Endothelial cell of umbilical vein (primary cell): ENCODE measurements around the gene BBX. TPM values are rescaled to one million over a fixed set of nuclear protein-coding genes. Genes with fewer than 3 reads are reported as not detected.
A peak's percentile ranks its signal among the peaks of the same experiment; 100 is the strongest.
"Not testable (repeated sequence)": the region's sequence is repeated elsewhere in the genome, so short reads cannot be mapped to it uniquely, and the experiment has no call there.

Experiments used
- BruUV-seq: library from RNA; stranded (reverse); fragments of 400-500 nt; replicated peaks from 2 replicates; lab custom pipeline; 2021; lab: Mats Ljungman, UMichigan
- CTCF ChIA-PET: fragments of 300-600, 350-600 bp; sonication (Branson Sonifier 250); formaldehyde crosslinking; loops from one replicate; lab custom pipeline; 2021; ENCODE audit warnings: antibody characterized with exemption, inconsistent platforms; lab: Charles Lee
- POLR2A ChIA-PET: fragments of 300-600, 350-600 bp; sonication (Branson Sonifier 250); formaldehyde crosslinking; loops from one replicate; lab custom pipeline; 2021; ENCODE audit warnings: antibody characterized with exemption, inconsistent platforms; lab: Charles Lee
- DNase-seq: peaks from one replicate; pipeline ENCODE4 v3.0.0-alpha.2; 2011; ENCODE audit warnings: low read depth, low spot score
- FAIRE-seq: peaks from 2 replicates; lab custom pipeline; 2011; peaks lifted over from hg19 to GRCh38; lab: Jason Lieb, UNC
- H2AFZ ChIP-seq: 2 replicates; pipeline ENCODE4 v1.6.0; 2012; ENCODE audit warnings: low read depth, low read length, control low read depth, inconsistent platforms
- H3K27ac ChIP-seq: 2 replicates; pipeline ENCODE4 v1.5.1; 2011; ENCODE audit warnings: low read depth, mild to moderate bottlenecking, control low read depth, low read length, moderate library complexity; ENCODE audit not compliant: insufficient read depth
- H3K27me3 ChIP-seq, 2 experiments: 2 replicates each; pipeline versions ENCODE4 v1.6.0 to v1.6.1; 2011; ENCODE audit warnings: low read length in 2 of 2, mixed read lengths in 1 of 2; ENCODE audit not compliant: control insufficient read depth in 2 of 2, insufficient read depth in 2 of 2
- H3K36me3 ChIP-seq, 2 experiments: 2 replicates in 1 of 2; 3 replicates in 1 of 2; pipeline ENCODE4 v1.5.1; 2011; ENCODE audit warnings: low read length in 2 of 2, mild to moderate bottlenecking in 1 of 2, moderate library complexity in 1 of 2; ENCODE audit not compliant: control insufficient read depth in 2 of 2, insufficient read depth in 2 of 2; ENCODE audit errors: extremely low read depth in 1 of 2
- H3K4me1 ChIP-seq: 3 replicates; pipeline ENCODE4 v1.5.1; 2011; ENCODE audit warnings: mild to moderate bottlenecking, low read length; ENCODE audit not compliant: control insufficient read depth, insufficient read depth; ENCODE audit errors: extremely low read depth
- H3K4me2 ChIP-seq: 2 replicates; pipeline ENCODE4 v1.6.1; 2011; ENCODE audit warnings: low read length, control low read depth, mixed read lengths; ENCODE audit not compliant: insufficient read depth
- H3K4me3 ChIP-seq, 3 experiments: fragments of 200-600 bp in 1 of 3; sonication (generic), shearing (Covaris generic) in 1 of 3; replicated peaks in 1 of 3; 2 replicates each; pipeline ENCODE4 v1.5.1; 2011 to 2016; ENCODE audit warnings: control low read depth in 3 of 3, low read length in 3 of 3, mild to moderate bottlenecking in 2 of 3, inconsistent platforms in 1 of 3, low read depth in 1 of 3, moderate library complexity in 1 of 3; ENCODE audit not compliant: insufficient read depth in 1 of 3
- H3K79me2 ChIP-seq: 2 replicates; pipeline ENCODE4 v1.6.0; 2012; ENCODE audit warnings: low read length, inconsistent platforms; ENCODE audit not compliant: control insufficient read depth, insufficient read depth
- H3K9ac ChIP-seq: replicated peaks from 2 replicates; pipeline ENCODE3; 2011; ENCODE audit warnings: low read length, control low read depth; ENCODE audit not compliant: insufficient read depth; ENCODE audit errors: extremely low read depth
- H3K9me1 ChIP-seq: replicated peaks from 3 replicates; pipeline ENCODE4 v1.6.0; 2011; ENCODE audit warnings: mild to moderate bottlenecking, low read length; ENCODE audit not compliant: control insufficient read depth, insufficient read depth; ENCODE audit errors: extremely low read depth
- H3K9me3 ChIP-seq: replicated peaks from 2 replicates; pipeline ENCODE4 v1.5.1; 2012; ENCODE audit warnings: low read length, inconsistent platforms; ENCODE audit not compliant: control insufficient read depth, insufficient read depth
- H4K20me1 ChIP-seq: replicated peaks from 2 replicates; pipeline ENCODE3; 2011; ENCODE audit warnings: mild to moderate bottlenecking, low read length; ENCODE audit not compliant: control insufficient read depth, insufficient read depth; ENCODE audit errors: extremely low read depth
- EZH2 ChIP-seq: IDR thresholded peaks from 2 replicates; pipeline ENCODE4 v1.6.1; 2012; ENCODE audit warnings: borderline replicate concordance, low read depth, mild to moderate bottlenecking, moderate library complexity, low read length, inconsistent platforms; ENCODE audit not compliant: severe bottlenecking
- FOS ChIP-seq: IDR thresholded peaks from 2 replicates; pipeline ENCODE4 v1.6.1; 2011; ENCODE audit warnings: mild to moderate bottlenecking, low read length, moderate library complexity, borderline replicate concordance; ENCODE audit not compliant: insufficient read depth
- MYC ChIP-seq: IDR thresholded peaks from one replicate; pipeline ENCODE4 v1.6.1; 2011; ENCODE audit warnings: mild to moderate bottlenecking, low read depth, low read length
- dilution Hi-C: fragments of 300-500 bp; cut with MboI; formaldehyde crosslinking; loops from one replicate; pipeline ENCODE4 v1.15.0; 2019; ENCODE audit warnings: low sequenced_read_pairs; ENCODE audit not compliant: extremely low pct_ligation_motif_present
- intact Hi-C: fragments of 100-400 bp; cut with micrococcal nuclease; formaldehyde crosslinking; loops from one replicate; pipeline ENCODE4 v1.10.0; 2022
- polyA plus RNA-seq, 4 experiments: library from polyadenylated mRNA; depleted of rRNA in 3 of 4; stranded (reverse) in 3 of 4; unstranded in 1 of 4; fragments of >200 nt; gene quantifications; 2 replicates each; pipeline versions ENCODE4 v1.2.1 to v1.2.3, GENCODE V29; 2011 to 2012; ENCODE audit warnings: missing spikeins in 1 of 4
- total RNA-seq: library from RNA; stranded (reverse); gene quantifications from 2 replicates; pipeline ENCODE4 v1.2.3, GENCODE V29; 2021

Gene BBX
- total and polyA plus RNA-seq, 2 donors (not counting 3 experiments of a cell fraction or from before 2014, with no cell fraction given): 21.4 to 43.4 TPM

DNA sequence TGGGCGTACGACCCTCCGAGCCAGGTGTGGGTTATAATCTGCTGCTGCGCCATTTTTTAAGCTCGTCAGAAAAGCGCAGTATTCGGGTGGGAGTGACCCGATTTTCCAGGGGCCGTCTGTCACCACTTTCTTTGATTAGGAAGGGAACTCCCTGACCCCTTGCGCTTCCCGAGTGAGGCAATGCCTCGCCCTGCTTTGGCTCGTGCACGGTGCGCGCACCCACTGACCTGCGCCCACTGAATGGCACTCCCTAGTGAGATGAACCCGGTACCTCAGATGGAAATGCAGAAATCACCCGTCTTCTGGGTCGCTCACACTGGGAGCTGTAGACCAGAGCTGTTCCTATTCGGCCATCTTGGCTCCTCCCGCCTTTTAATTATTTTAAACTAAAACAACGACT lies 175.1 kb downstream of the BBX start:
- intact Hi-C loops, POLR2A ChIA-PET, H3K4me1 ChIP-seq, dilution Hi-C loops, DNase-seq, H3K9me1 ChIP-seq, H3K27ac ChIP-seq, H4K20me1 ChIP-seq, H3K79me2 ChIP-seq, H3K36me3 ChIP-seq, H3K27me3 ChIP-seq, FAIRE-seq, H3K9me3 ChIP-seq, BruUV-seq, H3K4me2 ChIP-seq: not testable (repeated sequence)
- Histone ChIP-seq H3K4me3 (peak overlapping the region; percentile 25 to 36 (median 32)), H3K9ac (peak overlapping the region; percentile 16), H2AFZ (peak overlapping the region; percentile 59)
- CTCF ChIA-PET: interaction anchor here (1.1 to 1.4 kb wide), 2 partner anchors 27 to 43 kb away, joined by 3 to 4 read pairs; no protein-coding TSS in a partner anchor

GRCh38 chr3:107699682-107700081 lies 176.9 kb downstream of the BBX start:
- TF ChIP-seq MYC (no peak), EZH2 (no peak), FOS (no peak)
- no peak for DNase-seq
- Histone ChIP-seq H3K79me2 (no peaks in the 10 kb centered on the region), H4K20me1 (no peaks in the 10 kb centered on the region), H3K27me3 (no peaks in the 10 kb centered on the region), H3K36me3 (no peaks in the 10 kb centered on the region), H3K9ac (no peak overlapping the region), H2AFZ (no peak overlapping the region), H3K4me2 (no peak overlapping the region), H3K9me1 (no peaks in the 10 kb centered on the region), H3K4me3 (no peak overlapping the region), H3K9me3 (no peaks in the 10 kb centered on the region), H3K27ac (no peak overlapping the region), H3K4me1 (no peaks in the 10 kb centered on the region)
- dilution Hi-C loops (no loop called here), intact Hi-C loops (no loop called here)
- no peak for FAIRE-seq
- ChIA-PET CTCF (interaction anchor here (1.3 to 4.5 kb wide), 2 partner anchors 9 to 24 kb away, joined by 9 to 13 read pairs; no protein-coding TSS in a partner anchor), POLR2A (no interaction called here)
- BruUV-seq: no TSS peak
